ENCODE measurements around the gene SS18L1. TPM values are rescaled to one million over a fixed set of nuclear protein-coding genes. Genes with fewer than 3 reads are reported as not detected.
A peak's percentile ranks its signal among the peaks of the same experiment; 100 is the strongest.

The SS18L1 gene
- total RNA-seq, 4 donors from 2014 or later = 12.4 to 23.1 (median 13.7) TPM

GRCh38 chr20:62215991-62216635 lies 72.5 kb downstream of the SS18L1 start:
- Histone ChIP-seq H3K36me3 (no peaks in the 10 kb centered on the region), H3K4me3 (no peak overlapping the region), H3K27me3 (peaks cover 0 to 85% of the 10 kb centered on the region in 2 donors), H3K9me3 (no peaks in the 10 kb centered on the region), H3K27ac (no peak overlapping the region), H3K4me1 (peaks cover 0 to 19% (median 4%) of the 10 kb centered on the region in 4 donors)
- no peak for DNase-seq (ENCODE audit: low spot score in 2 of 2)
- WGBS, 2 donors = 70 to 78% methylated on average over 25 to 29 of the region's 40 CpGs
- no peak for TF ChIP-seq CTCF (IDR thresholded peaks at IDR 0.05)
- no peak for TF ChIP-seq POLR2A (IDR thresholded peaks at IDR 0.05)
- no peak for TF ChIP-seq EP300 (IDR thresholded peaks at IDR 0.05)

- Histone ChIP-seq H3K27ac (no peak overlapping the region), H3K9me3 (no peaks in the 10 kb centered on the region), H3K4me3 (no peak overlapping the region), H3K4me1 (peaks cover 0 to 19% (median 4%) of the 10 kb centered on the region in 4 donors), H3K36me3 (no peaks in the 10 kb centered on the region), H3K27me3 (peaks cover 0 to 85% of the 10 kb centered on the region in 2 donors)
- TF ChIP-seq EP300 (IDR thresholded peaks at IDR 0.05) = no peak
- no peak for TF ChIP-seq CTCF (IDR thresholded peaks at IDR 0.05)
- TF ChIP-seq POLR2A (IDR thresholded peaks at IDR 0.05) = no peak
- DNase-seq (ENCODE audit: low spot score in 2 of 2) = no peak
- 70 to 74% methylated on average over 26 of the region's 26 CpGs for WGBS, 2 donors
Measured at GRCh38 chr20:62216636-62217566, 73.3 kb downstream of the SS18L1 start.

GRCh38 chr20:62217913-62218773 lies 74.6 kb downstream of the SS18L1 start:
- WGBS, 2 donors = 54 to 56% methylated on average over 25 to 34 of the region's 38 CpGs
- Histone ChIP-seq H3K4me1 (peaks cover 0 to 19% (median 4%) of the 10 kb centered on the region in 4 donors), H3K36me3 (no peaks in the 10 kb centered on the region), H3K27ac (no peak overlapping the region), H3K27me3 (peaks cover 0 to 90% of the 10 kb centered on the region in 2 donors), H3K4me3 (no peak overlapping the region), H3K9me3 (no peaks in the 10 kb centered on the region)
- DNase-seq (ENCODE audit: low spot score in 2 of 2) = no peak
- no peak for TF ChIP-seq EP300 (IDR thresholded peaks at IDR 0.05)
- no peak for TF ChIP-seq POLR2A (IDR thresholded peaks at IDR 0.05)
- no peak for TF ChIP-seq CTCF (IDR thresholded peaks at IDR 0.05)

GRCh38 chr20:62219101-62219991 lies 75.8 kb downstream of the SS18L1 start:
- Histone ChIP-seq H3K4me1 (peaks cover 0 to 19% (median 4%) of the 10 kb centered on the region in 4 donors), H3K27me3 (peaks cover 0 to 95% of the 10 kb centered on the region in 2 donors), H3K27ac (no peak overlapping the region), H3K36me3 (no peaks in the 10 kb centered on the region), H3K4me3 (peak overlapping the region in 1 of 4 donors; percentile 48), H3K9me3 (no peaks in the 10 kb centered on the region)
- no peak for DNase-seq (ENCODE audit: low spot score in 2 of 2)
- TF ChIP-seq CTCF (IDR thresholded peaks at IDR 0.05) = no peak
- no peak for TF ChIP-seq POLR2A (IDR thresholded peaks at IDR 0.05)
- TF ChIP-seq EP300 (IDR thresholded peaks at IDR 0.05) = no peak
- 2 to 3% methylated on average over 27 to 54 of the region's 84 CpGs for WGBS, 2 donors
